WERI-Rb-1 (cell line): ENCODE data around the gene CAMSAP2.

Experiments used
- DNase-seq: peaks from one replicate; pipeline ENCODE4 v3.0.0-alpha.2; 2020
- H3K27ac ChIP-seq: fragments of 250-450 bp; sonication (Bioruptor Pico); 2 replicates; pipeline ENCODE4 v1.5.1; 2020; ENCODE audit warnings: mild to moderate bottlenecking, moderate library complexity
- H3K27me3 ChIP-seq: fragments of 250-450 bp; sonication (Bioruptor Pico); 2 replicates; pipeline ENCODE4 v1.5.1; 2021; ENCODE audit warnings: mild to moderate bottlenecking, low read depth, moderate library complexity; ENCODE audit not compliant: insufficient read depth, severe bottlenecking
- H3K36me3 ChIP-seq: fragments of 250-450 bp; sonication (Bioruptor Pico); 2 replicates; pipeline ENCODE4 v1.5.1; 2020; ENCODE audit warnings: mild to moderate bottlenecking, moderate library complexity
- H3K4me3 ChIP-seq: 2 replicates; pipeline ENCODE4 v1.5.1; 2011; ENCODE audit warnings: low read depth, mild to moderate bottlenecking, control low read depth, low read length
- H3K9me3 ChIP-seq: fragments of 250-450 bp; sonication (Bioruptor Pico); 2 replicates; pipeline ENCODE4 v1.5.1; 2021; ENCODE audit warnings: mild to moderate bottlenecking, moderate library complexity; ENCODE audit not compliant: severe bottlenecking
- CTCF ChIP-seq: IDR thresholded peaks from 2 replicates; pipeline ENCODE4 v1.5.1; 2011; ENCODE audit warnings: low read depth, mild to moderate bottlenecking, control low read depth, inconsistent platforms, low read length

CAMSAP2 gene

GRCh38 chr1:200846398-200846797 lies 107.7 kb downstream of the CAMSAP2 start:
- H3K36me3 ChIP-seq = peaks cover 98% of the 10 kb centered on the region
- no peak for TF ChIP-seq CTCF
- H3K27me3 ChIP-seq = no peaks in the 10 kb centered on the region
- no peaks in the 10 kb centered on the region for H3K9me3 ChIP-seq
- no peak overlapping the region for H3K4me3 ChIP-seq
- no peak for DNase-seq
- no peak overlapping the region for H3K27ac ChIP-seq

DNA sequence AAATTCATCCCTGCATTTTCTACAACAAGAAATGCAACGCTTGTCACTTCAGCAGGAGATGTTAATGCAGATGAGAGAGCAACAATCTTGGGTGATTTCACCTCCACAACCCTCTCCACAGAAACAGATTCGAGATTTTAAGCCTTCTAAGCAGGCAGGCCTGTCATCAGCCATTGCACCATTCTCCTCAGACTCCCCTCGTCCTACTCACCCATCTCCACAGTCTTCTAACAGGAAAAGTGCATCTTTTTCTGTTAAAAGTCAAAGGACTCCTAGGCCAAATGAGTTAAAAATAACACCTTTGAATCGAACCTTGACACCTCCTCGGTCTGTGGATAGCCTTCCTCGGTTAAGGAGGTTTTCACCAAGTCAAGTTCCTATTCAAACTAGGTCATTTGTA lies 110.7 kb downstream of the CAMSAP2 start:
- Histone ChIP-seq H3K4me3 (no peak overlapping the region), H3K27ac (no peak overlapping the region), H3K27me3 (no peaks in the 10 kb centered on the region), H3K9me3 (no peaks in the 10 kb centered on the region), H3K36me3 (peaks cover 94% of the 10 kb centered on the region)
- no peak for TF ChIP-seq CTCF
- no peak for DNase-seq

DNA sequence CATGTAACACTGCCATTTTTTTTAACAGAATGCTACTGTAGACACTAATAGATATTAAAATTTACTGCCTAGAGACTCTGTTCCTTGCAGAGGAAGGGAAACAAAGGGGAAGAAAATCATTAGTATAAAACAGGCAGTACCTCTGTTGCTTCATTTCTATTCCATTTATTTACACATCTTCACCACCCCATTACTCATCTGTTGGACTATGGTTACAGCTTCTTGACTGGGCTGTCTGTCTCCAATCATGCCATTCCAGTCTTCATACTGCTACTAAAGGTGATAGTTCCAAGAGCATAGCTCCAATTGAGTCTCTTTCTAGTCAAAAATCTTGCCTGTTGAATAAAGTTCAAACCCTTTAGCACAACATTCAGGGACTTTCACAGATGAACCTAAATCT lies 111.9 kb downstream of the CAMSAP2 start:
- H3K36me3 ChIP-seq = peaks cover 93% of the 10 kb centered on the region
- TF ChIP-seq CTCF = no peak

DNA sequence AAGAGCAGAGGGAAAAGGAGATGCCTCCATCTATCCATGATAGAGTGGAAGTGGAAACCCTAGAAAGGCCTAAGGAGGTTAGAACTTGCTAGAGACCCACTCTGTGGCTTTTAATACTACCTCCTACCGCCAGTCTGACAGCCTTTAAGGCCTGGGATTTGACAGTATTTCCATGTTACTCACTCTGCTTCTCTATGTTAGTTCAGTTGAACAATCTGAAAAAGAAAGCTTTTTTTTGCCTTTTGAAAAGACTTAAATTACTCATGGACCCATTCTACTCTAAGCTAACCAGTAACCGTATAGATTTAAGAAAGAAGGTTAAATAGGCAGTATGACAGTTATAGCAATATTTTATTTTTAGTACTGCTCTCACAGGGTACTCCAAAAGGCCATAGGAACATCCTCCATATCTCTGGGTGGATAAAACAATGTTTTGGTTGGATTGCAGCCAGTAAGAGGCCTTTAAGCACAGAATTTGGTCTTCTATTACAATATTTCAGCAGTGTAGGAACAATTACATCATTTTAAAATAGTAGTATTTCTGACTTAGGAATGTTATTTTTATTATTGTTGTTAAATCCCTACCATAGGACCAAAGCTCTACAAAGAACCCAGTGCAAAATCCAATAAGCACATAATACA lies 118.1 kb downstream of the CAMSAP2 start:
- TF ChIP-seq CTCF = no peak
- Histone ChIP-seq H3K27ac (no peak overlapping the region), H3K9me3 (no peaks in the 10 kb centered on the region), H3K4me3 (no peak overlapping the region), H3K27me3 (no peaks in the 10 kb centered on the region), H3K36me3 (peaks cover 61% of the 10 kb centered on the region)
- no peak for DNase-seq

More for the DNA sequence above, 111.9 kb downstream of the CAMSAP2 start:
- DNase-seq = no peak
- Histone ChIP-seq H3K4me3 (no peak overlapping the region), H3K27me3 (no peaks in the 10 kb centered on the region), H3K27ac (no peak overlapping the region), H3K9me3 (no peaks in the 10 kb centered on the region)

- Histone ChIP-seq H3K36me3 (peaks cover 54% of the 10 kb centered on the region), H3K27ac (no peak overlapping the region), H3K4me3 (no peak overlapping the region), H3K9me3 (no peaks in the 10 kb centered on the region), H3K27me3 (no peaks in the 10 kb centered on the region)
- no peak for TF ChIP-seq CTCF
- DNase-seq = no peak
Measured at GRCh38 chr1:200857804-200858203, 119.1 kb downstream of the CAMSAP2 start.
